ENCODE data around the gene MBNL1.
"Not testable (repeated sequence)": the region's sequence is repeated elsewhere in the genome, so short reads cannot be mapped to it uniquely, and the experiment has no call there.

The MBNL1 gene

DNA sequence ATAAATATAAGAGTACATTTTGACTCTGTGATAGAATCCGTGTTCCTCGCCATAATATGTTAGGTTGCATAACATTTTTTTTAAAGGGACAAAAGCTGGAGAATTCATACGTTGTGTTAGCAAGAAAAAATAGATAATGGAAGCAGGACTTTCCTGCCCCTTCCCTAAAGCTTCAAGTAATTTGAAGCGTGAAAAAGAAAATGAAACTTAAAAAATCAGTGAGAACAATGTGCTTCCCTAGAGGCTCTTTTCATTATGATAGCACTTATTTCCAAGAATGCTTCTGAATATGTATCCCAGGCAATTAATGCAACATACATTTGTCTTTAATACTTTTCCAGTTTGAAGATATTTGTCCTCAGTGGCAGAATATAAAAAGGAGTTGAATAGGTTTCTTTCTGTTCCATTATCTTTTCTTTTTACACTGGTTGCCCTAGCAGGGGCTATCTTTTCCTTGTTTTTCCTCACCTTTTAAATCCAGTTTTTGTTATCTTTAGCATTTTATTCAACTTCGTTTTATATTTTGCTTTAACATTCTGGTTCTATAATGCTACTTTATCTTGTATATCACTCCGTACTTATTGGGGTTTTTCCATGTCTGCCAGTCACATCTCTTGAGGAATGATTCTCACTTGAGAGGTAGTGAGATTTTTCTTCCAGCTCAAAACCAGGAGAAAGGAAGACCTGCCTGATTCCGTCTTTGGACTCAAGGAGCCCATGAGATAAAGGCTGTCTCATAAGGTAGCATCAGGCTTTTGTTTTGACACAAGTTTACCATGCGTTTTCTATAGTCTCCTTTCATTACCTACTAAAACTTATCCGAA, 113.8 kb downstream of the MBNL1 start:
- DNase-seq, result no peak

DNA sequence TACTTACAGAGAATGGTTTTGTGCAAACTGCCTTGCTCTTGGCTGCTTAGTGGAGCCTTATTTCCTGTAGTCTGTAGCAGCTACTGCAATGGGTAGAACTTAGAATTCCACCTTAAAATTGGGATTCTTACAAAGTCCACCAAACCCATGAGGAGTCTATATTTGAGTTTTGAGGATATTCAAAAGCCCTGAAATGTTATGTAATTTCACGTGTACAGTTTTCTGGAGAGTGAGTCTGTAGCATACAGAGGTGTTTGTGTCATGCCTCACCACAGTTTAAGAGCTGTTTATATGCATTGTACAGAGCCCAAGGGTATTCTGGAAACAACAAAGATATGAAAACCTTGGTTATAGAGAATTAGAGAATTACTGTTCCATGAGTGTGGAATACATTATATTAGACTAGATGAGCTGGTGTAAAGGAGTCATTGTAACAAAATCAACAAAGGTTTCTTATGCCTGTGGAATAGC, 114.4 kb downstream of the MBNL1 start:
- no peak for DNase-seq

DNA sequence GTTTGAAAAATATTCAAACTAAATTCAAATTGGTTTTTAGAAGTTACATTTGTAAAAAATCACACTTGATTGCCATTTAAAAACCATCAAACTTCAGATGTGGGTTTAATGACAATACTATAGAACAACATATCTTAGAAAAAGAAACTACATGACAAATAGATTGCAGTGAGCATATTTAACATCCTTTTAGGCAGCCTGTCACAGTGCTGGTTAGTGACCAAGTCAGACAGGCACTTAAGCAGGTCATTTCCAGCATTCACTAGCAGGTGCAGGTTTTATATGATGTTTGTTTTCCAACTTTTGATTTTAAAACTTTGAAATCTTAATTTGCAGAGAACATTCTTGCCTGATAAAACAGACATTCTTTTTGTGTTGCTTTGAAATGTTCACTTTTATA, 115.7 kb downstream of the MBNL1 start:
- DNase-seq, result no peak

DNA sequence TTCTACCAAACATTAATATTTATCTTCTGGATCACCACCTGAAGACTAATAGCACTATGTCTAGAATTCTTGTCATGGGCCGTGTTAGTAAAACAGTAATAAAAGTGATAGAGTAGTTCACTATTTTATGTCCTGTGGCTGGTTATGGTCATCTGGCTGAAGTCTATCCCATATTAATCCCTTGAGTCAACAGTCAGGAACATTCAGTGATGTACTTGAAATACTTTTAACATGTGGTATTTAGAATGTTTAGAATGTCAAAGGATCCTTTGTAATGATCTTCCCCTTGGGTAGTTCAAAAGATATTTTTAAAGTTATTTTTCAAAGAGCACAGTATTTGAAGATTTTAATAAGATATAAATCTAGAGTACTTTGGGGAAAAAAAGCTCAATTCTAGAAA, 117.0 kb downstream of the MBNL1 start:
- no peak for DNase-seq

DNA sequence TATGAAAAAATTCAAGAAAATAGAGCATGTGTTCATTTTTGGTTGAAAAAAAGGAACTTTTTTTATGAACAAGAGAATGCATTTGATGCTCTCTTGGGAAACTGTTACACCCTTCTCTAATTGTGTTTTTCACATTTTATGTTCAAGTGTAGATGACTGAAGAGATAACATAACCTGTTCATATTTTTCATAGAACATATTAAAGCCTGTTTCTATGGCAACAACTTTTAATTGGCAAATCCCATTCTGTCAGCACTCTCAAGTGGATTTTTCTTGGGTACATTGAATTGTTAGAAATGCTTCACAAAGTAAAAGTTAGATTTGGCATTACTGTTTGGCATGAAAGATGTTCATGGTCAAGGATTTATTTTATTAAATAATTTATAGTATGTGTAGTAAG, 117.5 kb downstream of the MBNL1 start:
- DNase-seq, result no peak

DNA sequence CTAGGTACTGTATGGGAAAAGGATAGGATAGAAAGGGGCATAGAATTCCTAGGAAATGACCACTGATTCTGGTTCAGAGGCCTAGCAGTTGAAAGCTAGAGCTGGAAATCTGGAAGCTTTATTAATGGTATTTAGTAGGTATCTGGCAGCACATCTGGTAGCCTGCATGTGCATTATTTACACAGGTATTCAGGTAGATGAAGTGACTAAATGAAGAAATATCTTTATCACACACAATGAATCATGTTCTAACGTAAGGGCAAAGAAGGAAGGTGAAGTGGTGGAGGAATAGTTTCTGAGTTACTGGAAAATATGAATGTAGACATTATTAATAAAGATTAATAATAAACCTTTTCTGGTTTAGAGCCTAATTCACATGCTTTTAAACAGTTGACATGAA, 119.9 kb downstream of the MBNL1 start:
- no peak for DNase-seq

DNA sequence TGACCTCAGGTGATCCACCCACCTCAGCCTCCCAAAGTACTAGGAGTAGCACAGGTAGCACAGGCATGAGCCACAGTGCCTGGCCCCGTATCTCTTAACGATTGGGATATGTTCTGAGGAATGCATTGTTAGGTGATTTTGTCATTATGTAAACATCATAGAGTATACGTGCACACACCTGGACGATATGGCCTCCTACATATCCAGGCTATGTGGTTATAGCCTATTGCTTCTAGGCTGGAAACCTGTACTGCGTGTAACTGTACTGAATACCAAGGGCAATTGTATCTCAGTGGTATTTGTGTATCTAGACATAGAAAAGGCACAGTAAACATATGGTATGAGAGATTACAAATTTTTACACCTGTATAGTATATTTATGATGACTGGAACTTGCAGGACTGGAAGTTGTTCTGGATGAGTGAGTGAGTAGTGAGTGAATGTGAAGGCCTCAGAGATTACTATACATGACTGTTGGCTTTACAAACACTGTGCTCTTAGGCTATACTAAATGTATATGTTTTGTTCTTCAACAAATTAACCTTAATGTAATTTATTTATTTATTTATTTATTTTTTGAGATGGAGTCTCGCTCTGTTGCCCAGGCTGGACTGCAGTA, 120.7 kb downstream of the MBNL1 start:
- DNase-seq, result no peak

DNA sequence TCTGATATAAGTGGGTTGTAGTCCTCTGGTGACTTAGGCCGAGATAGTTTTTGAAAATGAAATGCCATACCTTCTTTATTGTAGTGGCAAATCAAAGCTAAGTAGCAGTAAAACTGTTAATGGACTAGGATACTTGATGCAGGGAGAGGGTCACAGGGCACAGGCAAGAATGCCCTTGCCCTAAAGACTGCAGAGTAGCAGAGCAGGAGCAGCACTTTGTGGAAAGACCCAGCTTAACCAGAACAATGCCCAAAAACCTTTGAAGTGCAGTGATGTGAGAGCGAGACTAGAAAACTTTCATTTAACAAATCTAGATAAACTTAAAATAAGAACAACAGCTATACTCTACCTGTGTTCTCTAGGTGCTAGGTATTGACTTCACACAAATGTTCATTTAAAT, 121.9 kb downstream of the MBNL1 start:
- DNase-seq, result no peak

DNA sequence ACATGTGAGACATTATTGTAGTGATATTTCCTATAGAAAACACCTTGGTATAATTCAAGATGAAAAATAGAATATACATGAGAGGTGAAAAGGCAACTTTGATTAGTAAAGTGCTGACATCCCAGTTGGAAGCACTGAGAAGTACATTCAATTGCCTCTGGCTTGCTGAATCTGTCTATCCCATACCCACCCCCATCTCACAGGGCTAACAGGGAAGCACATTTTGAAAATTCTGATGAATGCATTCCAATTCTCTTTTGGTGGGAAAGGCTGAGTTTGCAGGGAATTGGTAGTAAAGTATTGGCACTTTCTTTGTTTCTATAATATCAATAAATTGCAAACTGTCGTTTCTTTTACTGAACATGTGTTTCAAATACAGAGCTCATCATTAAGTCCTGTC, 122.9 kb downstream of the MBNL1 start:
- no peak for DNase-seq

DNA sequence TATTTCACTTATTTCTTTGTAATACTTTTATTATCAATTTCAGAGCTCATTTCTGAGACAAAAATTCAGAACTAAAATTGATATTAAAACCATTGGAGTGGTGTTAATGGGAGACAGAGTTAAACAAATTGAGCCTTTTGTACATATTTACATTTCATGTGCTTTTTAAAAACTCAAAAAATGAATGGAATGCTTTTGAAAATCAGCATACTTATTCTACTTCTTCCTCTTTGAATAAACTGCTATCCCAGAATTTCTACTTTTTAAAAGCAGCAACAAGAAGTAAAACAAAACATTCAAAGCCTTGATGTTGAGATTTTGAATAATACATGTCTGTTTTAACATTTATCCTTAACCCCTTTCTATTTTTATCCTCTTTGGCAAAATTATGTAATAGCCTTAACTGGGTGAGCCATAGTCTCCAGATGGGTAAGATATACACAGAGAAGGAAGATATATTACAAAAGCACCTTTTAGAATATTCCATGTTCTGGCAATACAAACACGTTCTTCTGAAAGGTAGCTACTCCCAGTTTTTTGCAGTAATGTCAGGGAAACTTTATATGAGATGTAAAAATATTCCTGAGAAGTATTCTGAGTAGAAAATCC, 123.6 kb downstream of the MBNL1 start:
- no peak for DNase-seq

DNA sequence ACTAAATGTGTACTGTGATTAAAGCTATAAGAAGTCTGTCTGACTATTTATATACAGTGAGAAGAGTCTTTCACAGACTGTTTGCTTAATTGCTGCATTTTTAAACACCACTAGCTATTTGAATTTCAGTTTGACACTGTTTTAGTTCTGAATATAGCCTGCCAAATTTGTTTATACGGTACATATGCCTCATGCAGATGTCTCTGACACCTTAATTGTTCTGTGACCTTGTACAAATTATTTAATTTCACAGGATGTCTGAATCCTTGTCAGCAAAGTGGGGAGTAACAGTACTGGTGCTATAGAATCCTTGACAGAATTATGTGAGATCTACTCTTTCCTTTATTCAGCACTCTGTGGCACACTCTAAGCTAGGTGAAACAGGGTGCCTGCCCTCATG, 125.5 kb downstream of the MBNL1 start:
- DNase-seq, result no peak

DNA sequence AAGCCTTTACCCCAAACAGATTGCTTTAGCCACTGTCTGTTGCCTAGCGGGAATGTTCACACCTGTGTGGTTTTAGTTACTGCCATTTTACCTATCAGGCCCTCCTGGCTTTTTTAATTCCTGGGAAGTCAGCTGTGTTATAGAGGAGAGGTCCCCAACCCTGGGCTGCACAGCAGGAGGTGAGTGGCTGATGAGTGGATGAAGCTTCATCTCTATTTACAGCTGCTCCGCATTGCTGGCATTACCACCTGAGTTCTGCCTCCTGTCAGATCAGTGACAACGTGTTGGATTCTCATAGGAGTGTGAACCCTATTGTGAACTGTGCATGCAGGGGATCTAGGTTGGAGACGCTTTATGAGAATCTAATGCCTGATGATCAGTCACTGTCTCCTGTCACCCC, 127.0 kb downstream of the MBNL1 start:
- DNase-seq, result peak; percentile 26

DNA sequence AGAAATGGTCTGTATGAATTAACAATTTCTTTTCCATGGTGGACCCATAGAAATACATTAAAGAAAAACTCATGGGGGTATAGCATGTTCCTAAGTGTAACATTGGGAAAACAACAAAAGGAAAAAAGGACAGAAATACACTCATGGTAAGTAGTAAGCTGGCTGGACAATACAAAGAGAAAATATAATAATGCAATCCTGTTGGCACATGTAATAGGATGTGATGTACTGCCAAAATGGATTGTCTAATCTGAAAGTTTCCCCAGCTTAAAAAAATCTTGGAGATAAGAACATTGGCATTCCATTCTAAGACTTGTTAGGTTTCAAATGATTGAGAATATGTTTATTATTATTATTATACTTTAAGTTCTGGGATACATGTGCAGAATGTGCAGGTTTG, 128.1 kb downstream of the MBNL1 start:
- DNase-seq, result no peak

DNA sequence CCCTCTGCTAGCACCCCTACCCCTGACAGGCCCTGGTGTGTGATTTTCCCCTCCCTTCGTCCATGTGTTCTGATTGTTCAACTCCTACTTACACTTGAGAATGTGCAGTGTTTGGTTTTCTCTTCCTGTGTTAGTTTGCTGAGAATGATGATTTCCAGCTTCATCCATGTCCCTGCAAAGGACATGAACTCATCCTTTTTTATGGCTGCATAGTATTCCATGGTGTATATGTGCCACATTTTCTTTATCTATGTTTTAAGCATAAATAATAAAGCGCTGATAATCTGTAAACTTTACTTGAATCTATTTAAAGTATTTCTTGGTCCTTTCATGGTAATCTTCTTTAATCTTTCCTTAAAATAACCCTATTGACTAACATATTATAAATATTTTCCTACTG, 128.6 kb downstream of the MBNL1 start:
- not testable (repeated sequence) for DNase-seq

DNA sequence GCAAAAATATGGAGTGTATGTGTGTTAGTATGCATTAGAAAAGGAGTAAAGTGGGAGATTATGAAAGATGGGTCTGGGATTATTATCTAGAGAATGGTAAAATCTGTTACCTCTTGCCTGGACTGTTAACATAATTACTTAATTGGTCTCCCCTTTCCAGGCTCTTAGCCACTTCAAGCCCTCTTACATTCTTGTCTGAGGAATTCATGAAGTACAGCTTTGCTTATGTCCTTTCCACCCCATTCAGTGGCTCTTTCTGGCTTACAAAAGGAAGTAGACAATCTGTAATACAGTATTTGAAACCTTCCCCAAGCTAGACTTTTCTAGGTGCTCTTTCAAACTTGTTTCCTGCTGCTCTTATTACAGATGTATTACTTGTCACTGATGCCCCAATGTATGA, 129.8 kb downstream of the MBNL1 start:
- no peak for DNase-seq

DNA sequence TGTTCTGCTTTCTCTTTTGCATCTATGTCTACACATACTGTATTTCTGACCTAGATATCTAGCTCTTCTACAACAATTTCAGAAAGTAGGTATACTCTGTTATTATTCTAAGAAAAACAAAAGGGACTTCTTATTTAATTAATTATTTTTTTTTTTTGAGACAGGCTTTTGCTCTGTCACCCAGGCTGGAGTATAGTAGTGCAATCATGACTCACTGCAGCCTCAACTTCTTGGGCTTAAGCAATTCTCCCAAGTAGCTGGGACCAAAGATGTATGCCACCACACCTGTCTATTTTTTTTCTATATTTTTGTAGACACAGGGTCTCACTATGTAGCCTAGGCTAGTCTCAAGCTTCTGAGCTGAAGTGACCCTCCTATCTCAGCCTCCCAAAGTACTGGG, 130.6 kb downstream of the MBNL1 start:
- no peak for DNase-seq

DNA sequence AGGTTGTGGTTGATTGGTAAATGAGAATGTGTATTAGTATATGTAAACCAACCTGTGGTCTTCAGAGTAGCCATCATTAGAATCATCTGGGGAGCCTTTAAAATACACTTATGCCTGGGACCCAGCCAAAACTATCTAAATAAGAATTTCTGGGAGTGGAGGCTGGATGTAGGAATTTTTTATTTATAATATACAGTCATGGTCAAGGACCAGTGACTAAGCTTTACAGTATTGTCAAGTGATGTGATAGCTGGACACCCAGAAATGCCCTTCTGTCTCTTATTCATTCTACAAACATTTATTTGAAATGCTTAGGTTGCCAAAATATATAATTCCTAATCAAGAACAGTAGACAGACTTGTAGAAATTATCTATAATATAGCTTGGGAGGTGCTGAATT, 132.2 kb downstream of the MBNL1 start:
- no peak for DNase-seq

DNA sequence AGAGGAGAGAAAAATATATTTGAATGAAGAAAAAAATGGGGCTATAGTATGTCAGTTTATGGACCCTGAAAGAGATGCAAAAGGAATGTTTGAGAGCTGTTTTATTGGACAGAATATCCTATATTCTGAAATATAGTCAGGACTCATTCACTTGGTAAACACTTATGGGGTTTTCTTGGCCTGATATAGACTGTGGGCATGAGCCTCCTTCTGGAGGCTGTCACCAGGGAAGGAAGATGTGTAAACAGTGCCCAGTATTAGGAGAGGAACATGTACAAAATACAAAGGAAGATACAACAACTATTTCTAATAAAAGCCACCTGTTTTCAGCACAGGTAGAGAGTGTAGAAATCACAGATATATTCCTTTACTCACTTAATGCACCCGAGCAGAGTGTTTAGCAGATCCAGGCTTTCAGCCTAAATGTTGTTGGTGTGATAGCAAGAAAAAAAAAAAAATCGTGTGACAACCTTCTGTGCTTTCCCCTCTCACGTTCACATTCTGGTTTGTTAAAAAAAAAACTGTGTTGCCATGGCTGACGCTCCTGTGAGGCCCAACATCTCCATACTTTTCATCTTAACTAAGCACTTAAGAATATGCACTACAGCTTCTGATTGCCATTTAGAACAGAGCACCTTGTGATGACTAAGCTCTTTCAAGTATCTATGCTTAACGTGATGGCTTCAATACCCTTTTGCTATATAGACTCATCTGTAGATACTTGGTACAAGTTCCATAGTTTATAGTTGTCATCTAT, 134.1 kb downstream of the MBNL1 start:
- peak; percentile 51 for DNase-seq

DNA sequence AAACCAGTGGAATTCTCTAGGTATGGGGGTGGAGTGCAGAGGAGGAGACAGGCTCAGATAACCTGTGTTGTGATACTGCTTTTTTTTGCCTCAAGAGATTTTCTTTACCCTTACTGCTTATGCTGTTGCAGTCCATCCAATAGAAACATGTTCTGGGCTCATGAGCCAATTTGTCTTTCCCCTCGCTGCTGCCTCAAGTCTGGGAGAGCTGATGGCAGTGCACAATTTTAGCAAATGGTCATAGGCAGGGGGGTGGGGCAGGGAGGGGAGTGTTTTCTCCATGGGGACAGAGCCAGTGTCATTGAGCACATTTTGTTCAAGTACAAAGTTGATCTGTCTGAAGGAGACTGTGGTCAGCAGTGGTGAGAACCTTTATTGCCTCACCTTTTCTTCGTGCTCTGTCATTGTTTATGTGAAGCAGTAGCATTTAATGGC, 134.9 kb downstream of the MBNL1 start:
- DNase-seq, result no peak

DNA sequence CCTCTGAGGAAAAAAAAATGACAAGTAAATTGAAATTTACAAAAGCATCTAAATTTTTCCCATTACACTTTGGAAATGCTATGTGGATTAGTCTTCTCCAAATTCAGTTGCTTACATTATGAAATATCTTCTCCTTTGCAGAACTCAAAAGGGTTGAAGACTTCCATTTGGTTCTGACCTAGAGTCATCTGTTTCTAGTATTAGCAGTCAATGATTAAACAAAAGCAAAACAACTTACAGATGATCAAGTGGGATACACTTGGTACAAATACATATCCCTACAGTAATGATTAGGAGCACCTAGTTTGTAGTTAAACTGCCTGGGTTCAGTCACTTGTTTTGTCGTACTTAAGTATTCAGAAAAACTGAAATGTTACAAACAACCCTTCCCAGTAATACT, 136.2 kb downstream of the MBNL1 start:
- DNase-seq, result no peak

DNA sequence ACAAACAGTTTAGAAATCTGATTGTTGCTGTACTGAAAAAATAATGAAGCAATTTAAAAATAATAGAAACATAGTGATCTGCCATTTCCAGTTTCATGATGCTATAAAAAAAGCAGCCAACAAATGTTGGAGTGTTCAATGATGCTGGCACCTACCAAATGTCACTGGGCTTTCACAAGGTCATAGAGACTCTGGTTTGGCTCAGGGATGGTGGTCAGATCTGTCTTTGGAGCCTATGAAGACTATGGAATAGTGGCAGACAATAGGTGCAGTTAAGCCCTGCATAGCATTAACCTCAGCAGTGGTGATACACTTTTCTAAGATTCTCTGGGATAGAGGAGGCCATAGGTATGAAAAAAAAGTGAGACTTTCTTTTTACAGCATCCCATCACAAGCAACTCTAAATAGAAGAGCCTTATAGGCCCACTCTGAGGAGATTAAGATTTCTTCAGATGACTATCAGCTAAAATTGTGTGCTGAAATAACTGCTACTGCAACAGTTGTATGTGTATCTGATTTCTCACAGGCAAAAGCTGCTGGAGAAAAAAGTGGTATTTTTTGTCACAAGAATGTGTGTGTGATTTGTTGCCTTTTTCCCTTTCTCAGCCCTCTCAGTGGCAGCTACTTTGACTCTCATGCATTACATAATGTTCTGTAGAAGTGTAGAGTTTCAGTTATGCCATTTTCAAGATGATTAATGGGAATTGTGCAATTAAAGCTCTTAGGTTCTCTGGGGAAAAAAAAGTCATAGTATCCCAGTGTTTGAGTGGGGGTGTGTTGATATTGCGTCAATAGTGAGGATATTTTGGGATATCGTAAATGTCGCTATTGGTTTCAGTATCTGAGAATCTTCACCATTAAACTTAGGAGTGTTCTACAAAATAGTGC, 137.4 kb downstream of the MBNL1 start:
- DNase-seq, result peak; percentile 34

DNA sequence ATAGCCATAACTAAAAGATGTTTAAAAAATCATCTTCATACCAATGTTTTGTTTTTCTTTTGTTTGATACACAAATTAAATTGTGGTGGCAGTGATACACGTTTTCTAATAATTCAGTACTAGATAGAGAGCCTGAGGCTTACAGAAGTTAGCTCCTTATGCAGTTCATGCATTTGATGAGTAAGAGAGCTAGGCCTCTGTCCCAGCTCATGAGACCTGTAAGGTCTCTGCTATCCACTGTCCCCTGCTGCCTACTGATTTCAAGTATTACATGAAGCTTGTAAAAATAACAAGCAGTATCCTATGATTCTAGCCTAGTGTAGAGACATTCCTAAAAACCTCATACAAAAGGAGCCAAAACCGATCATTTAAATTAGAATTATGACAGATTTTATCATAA, 144.5 kb downstream of the MBNL1 start:
- DNase-seq, result no peak
